Panc1 (cell line): ENCODE results near the gene MACIR.

ENCODE experiments used
- CTCF ChIP-seq: fragments of 450-650 bp; IDR thresholded peaks from 2 replicates; pipeline ENCODE4 v1.5.1; 2017; ENCODE audit warnings: mild to moderate bottlenecking
- POLR2AphosphoS5 ChIP-seq: IDR thresholded peaks from 2 replicates; pipeline ENCODE4 v1.6.1; 2012; ENCODE audit warnings: mild to moderate bottlenecking, low read depth, low read length, moderate library complexity
- REST ChIP-seq, 2 experiments: IDR thresholded peaks; 2 replicates each; pipeline ENCODE4 v1.6.1; 2011 to 2012; ENCODE audit warnings: low read depth in 2 of 2, control low read depth in 1 of 2, low read length in 1 of 2, mild to moderate bottlenecking in 1 of 2, moderate library complexity in 1 of 2; ENCODE audit not compliant: insufficient read depth in 1 of 2
- TCF7L2 ChIP-seq: IDR thresholded peaks from 2 replicates; pipeline ENCODE4 v1.6.1; 2011; ENCODE audit warnings: mild to moderate bottlenecking, low read depth, low read length, inconsistent platforms

GRCh38 chr5:103286622-103287021, 28.1 kb downstream of the MACIR start:
- no peak for TF ChIP-seq CTCF
- TF ChIP-seq POLR2AphosphoS5, result no peak
- TF ChIP-seq REST (IDR thresholded peaks at IDR 0.05; ENCODE audit: insufficient read depth in 1 of 2, low read depth in 2 of 2, low read length in 1 of 2), result no peak
- TF ChIP-seq TCF7L2, result no peak
